H9 (cell line): ENCODE measurements around the gene ARID5A. TPM values are rescaled to one million over a fixed set of nuclear protein-coding genes. Genes with fewer than 3 reads are reported as not detected.
A peak's percentile ranks its signal among the peaks of the same experiment; 100 is the strongest.

Source experiments
- DNase-seq: peaks from one replicate; pipeline ENCODE4 v3.0.0-alpha.2; 2017
- H2AFZ ChIP-seq: one replicate; pipeline ENCODE4 v1.6.1; 2013; ENCODE audit warnings: mild to moderate bottlenecking, low read length, control low read depth, moderate library complexity
- H2AK5ac ChIP-seq: 2 replicates; pipeline ENCODE4 v1.6.1; 2013; ENCODE audit warnings: low read length, control low read depth, mixed read lengths; ENCODE audit not compliant: insufficient read length
- H2BK120ac ChIP-seq: one replicate; pipeline ENCODE4 v1.6.1; 2013; ENCODE audit warnings: low read depth, mild to moderate bottlenecking, low read length, control low read depth, inconsistent platforms; ENCODE audit not compliant: poor library complexity, severe bottlenecking
- H2BK12ac ChIP-seq: 2 replicates; pipeline ENCODE4 v1.6.1; 2013; ENCODE audit warnings: low read length, control low read depth, mixed read lengths, low read depth; ENCODE audit not compliant: insufficient read length
- H2BK15ac ChIP-seq: 2 replicates; pipeline ENCODE4 v1.6.1; 2013; ENCODE audit warnings: low read depth, low read length, control low read depth
- H2BK20ac ChIP-seq: one replicate; pipeline ENCODE4 v1.6.1; 2013; ENCODE audit warnings: low read depth, mild to moderate bottlenecking, low read length, control low read depth, inconsistent platforms; ENCODE audit not compliant: poor library complexity, severe bottlenecking
- H2BK5ac ChIP-seq: 2 replicates; pipeline ENCODE4 v1.6.1; 2013; ENCODE audit warnings: low read length, control low read depth, mixed read lengths; ENCODE audit not compliant: insufficient read length
- H3K14ac ChIP-seq: 2 replicates; pipeline ENCODE4 v1.6.1; 2013; ENCODE audit warnings: low read length, control low read depth; ENCODE audit not compliant: insufficient read depth
- H3K18ac ChIP-seq: 2 replicates; pipeline ENCODE4 v1.6.1; 2013; ENCODE audit warnings: low read depth, mild to moderate bottlenecking, mixed read lengths, low read length, control low read depth; ENCODE audit not compliant: insufficient read length
- H3K23ac ChIP-seq: 2 replicates; pipeline ENCODE4 v1.6.1; 2013; ENCODE audit warnings: low read length, control low read depth, mixed read lengths, low read depth; ENCODE audit not compliant: insufficient read length
- H3K23me2 ChIP-seq: 2 replicates; pipeline ENCODE4 v1.6.1; 2013; ENCODE audit warnings: low read depth, mild to moderate bottlenecking, mixed read lengths, low read length, control low read depth; ENCODE audit not compliant: insufficient read length, poor library complexity, severe bottlenecking
- H3K27ac ChIP-seq: 2 replicates; pipeline ENCODE4 v1.5.1; 2013; ENCODE audit warnings: low read length, control low read depth, mixed read lengths, low read depth; ENCODE audit not compliant: insufficient read length
- H3K27me3 ChIP-seq: 2 replicates; pipeline ENCODE4 v1.6.1; 2013; ENCODE audit warnings: low read length, control low read depth, inconsistent platforms; ENCODE audit not compliant: insufficient read depth
- H3K4ac ChIP-seq: 2 replicates; pipeline ENCODE4 v1.6.1; 2013; ENCODE audit warnings: low read depth, mild to moderate bottlenecking, control low read depth, inconsistent platforms, low read length, moderate library complexity
- H3K4me1 ChIP-seq: 2 replicates; pipeline ENCODE4 v1.6.1; 2013; ENCODE audit warnings: low read length, control low read depth, inconsistent platforms; ENCODE audit not compliant: insufficient read depth
- H3K4me2 ChIP-seq: 2 replicates; pipeline ENCODE4 v1.6.1; 2013; ENCODE audit warnings: low read length, control low read depth, mixed read lengths; ENCODE audit not compliant: insufficient read length, insufficient read depth
- H3K56ac ChIP-seq: 2 replicates; pipeline ENCODE4 v1.6.1; 2013; ENCODE audit warnings: low read depth, mild to moderate bottlenecking, mixed read lengths, low read length, control low read depth; ENCODE audit not compliant: insufficient read length
- H3K79me1 ChIP-seq: 2 replicates; pipeline ENCODE4 v1.6.1; 2013; ENCODE audit warnings: low read depth, mild to moderate bottlenecking, moderate library complexity, low read length, control low read depth, inconsistent platforms; ENCODE audit not compliant: insufficient read depth, poor library complexity, severe bottlenecking
- H3K79me2 ChIP-seq: 2 replicates; pipeline ENCODE4 v1.6.1; 2013; ENCODE audit warnings: low read length, control low read depth, inconsistent platforms; ENCODE audit not compliant: insufficient read depth
- H3K9ac ChIP-seq: 2 replicates; pipeline ENCODE4 v1.6.1; 2013; ENCODE audit warnings: low read length, control low read depth, mixed read lengths; ENCODE audit not compliant: insufficient read length; ENCODE audit errors: extremely low read depth
- H3K9me3 ChIP-seq: one replicate; pipeline ENCODE4 v1.6.1; 2013; ENCODE audit warnings: low read depth, low read length, inconsistent platforms; ENCODE audit not compliant: control insufficient read depth
- H3T11ph ChIP-seq: one replicate; pipeline ENCODE4 v1.6.1; 2013; ENCODE audit warnings: mild to moderate bottlenecking, low read length, control low read depth, inconsistent platforms
- H4K20me1 ChIP-seq: one replicate; pipeline ENCODE4 v1.6.1; 2013; ENCODE audit not compliant: control insufficient read depth, insufficient read length, insufficient read depth
- H4K5ac ChIP-seq: 2 replicates; pipeline ENCODE4 v1.6.1; 2013; ENCODE audit warnings: low read depth, mild to moderate bottlenecking, mixed read lengths, low read length, control low read depth; ENCODE audit not compliant: insufficient read length
- H4K8ac ChIP-seq: replicated peaks from 2 replicates; pipeline ENCODE4 v1.6.1; 2013; ENCODE audit warnings: low read length, control low read depth, mixed read lengths, low read depth; ENCODE audit not compliant: insufficient read length
- H4K91ac ChIP-seq: 2 replicates; pipeline ENCODE4 v1.6.1; 2013; ENCODE audit warnings: low read depth, mild to moderate bottlenecking, moderate library complexity, mixed read lengths, low read length, control low read depth; ENCODE audit not compliant: insufficient read length
- H3K27ac Mint-ChIP-seq, 3 experiments: 2 replicates in 2 of 3; 3 replicates in 1 of 3; pipeline ENCODE4 v1.8.0; 2020 to 2021; ENCODE audit warnings: mixed read lengths in 3 of 3, mild to moderate bottlenecking in 1 of 3, moderate library complexity in 1 of 3
- H3K27me3 Mint-ChIP-seq: 2 replicates; pipeline ENCODE4 v1.8.0; 2021; ENCODE audit warnings: low read depth, mild to moderate bottlenecking, moderate library complexity, mixed read lengths
- H3K36me3 Mint-ChIP-seq, 3 experiments: 2 replicates in 2 of 3; 3 replicates in 1 of 3; pipeline ENCODE4 v1.8.0; 2020 to 2021; ENCODE audit warnings: low read depth in 3 of 3, mixed read lengths in 3 of 3; ENCODE audit not compliant: insufficient read depth in 1 of 3
- H3K4me1 Mint-ChIP-seq, 2 experiments: 2 replicates each; pipeline ENCODE4 v1.8.0; 2020; ENCODE audit warnings: mixed read lengths in 2 of 2
- H3K4me3 Mint-ChIP-seq, 2 experiments: 2 replicates in 1 of 2; 3 replicates in 1 of 2; pipeline ENCODE4 v1.8.0; 2020 to 2021; ENCODE audit warnings: mild to moderate bottlenecking in 2 of 2, mixed read lengths in 2 of 2, moderate library complexity in 1 of 2
- H3K9me3 Mint-ChIP-seq, 2 experiments: 2 replicates in 1 of 2; 3 replicates in 1 of 2; pipeline ENCODE4 v1.8.0; 2020; ENCODE audit warnings: mild to moderate bottlenecking in 2 of 2, mixed read lengths in 2 of 2, moderate library complexity in 1 of 2
- CTCF ChIP-seq: fragments of 200-600 bp; sonication (generic); conservative IDR thresholded peaks from 3 replicates; pipeline ENCODE4 v1.8.0; 2021; ENCODE audit warnings: antibody characterized with exemption, mild to moderate bottlenecking
- WGBS: extraction: QIAGEN DNeasy Blood & Tissue Kit; methylation state at CpG from one replicate; pipeline ENCODE4 v1.1.7; 2013; ENCODE audit warnings: missing lambda C conversion rate, low lambda C conversion rate, mixed read lengths; ENCODE audit not compliant: insufficient read length; ENCODE audit errors: extremely low coverage; 5-methylcytosine and 5-hydroxymethylcytosine counted together
- total RNA-seq: library from RNA; stranded (reverse); gene quantifications from 2 replicates; pipeline ENCODE4 v1.2.1, GENCODE V29; 2021

The ARID5A gene
- total RNA-seq, 1 experiment from 2014 or later = 4.5 TPM

GRCh38 chr2:96547203-96547641 lies 10.7 kb downstream of the ARID5A start:
- no peak overlapping the region for H2BK5ac ChIP-seq
- peaks cover 4 to 5% of the 10 kb centered on the region in 2 experiments; a peak in 3 of 5 replicates for H3K9me3 Mint-ChIP-seq
- no peak overlapping the region for H2BK120ac ChIP-seq
- H3K36me3 Mint-ChIP-seq = peaks cover 4 to 10% (median 5%) of the 10 kb centered on the region in 3 experiments
- H3K27ac Mint-ChIP-seq = peak overlapping the region; percentile 36 to 92 (median 63); a peak in 5 of 7 replicates
- H3K9ac ChIP-seq = no peak overlapping the region
- H3K4me3 Mint-ChIP-seq = peak overlapping the region; percentile 33 to 42
- no peaks in the 10 kb centered on the region for H3K79me2 ChIP-seq
- H3K4me2 ChIP-seq = peak overlapping the region; percentile 48
- peak; percentile 20; the same call in 2 of the 3 replicates for TF ChIP-seq CTCF
- H4K20me1 ChIP-seq = no peaks in the 10 kb centered on the region
- no peak overlapping the region for H3K4ac ChIP-seq
- peaks cover 22% of the 10 kb centered on the region for H3K27me3 Mint-ChIP-seq
- H3T11ph ChIP-seq = no peak overlapping the region
- WGBS = no CpG with 5 or more reads among the region's 7 CpGs
- H3K4me1 ChIP-seq = no peaks in the 10 kb centered on the region
- peaks cover 11 to 20% of the 10 kb centered on the region in 2 experiments for H3K4me1 Mint-ChIP-seq
- no peaks in the 10 kb centered on the region for H3K9me3 ChIP-seq
- H4K91ac ChIP-seq = no peak overlapping the region
- no peak overlapping the region for H4K8ac ChIP-seq
- no peak overlapping the region for H2AFZ ChIP-seq
- H3K56ac ChIP-seq = no peak overlapping the region
- H3K18ac ChIP-seq = no peak overlapping the region
- no peak overlapping the region for H2BK12ac ChIP-seq
- H3K27me3 ChIP-seq = no peaks in the 10 kb centered on the region
- H2BK15ac ChIP-seq = no peak overlapping the region
- H2BK20ac ChIP-seq = no peak overlapping the region
- no peaks in the 10 kb centered on the region for H3K23me2 ChIP-seq
- no peak overlapping the region for H3K27ac ChIP-seq
- DNase-seq = peak; percentile 73
- H3K79me1 ChIP-seq = no peaks in the 10 kb centered on the region
- H4K5ac ChIP-seq = no peak overlapping the region
- H3K23ac ChIP-seq = no peak overlapping the region
- H3K14ac ChIP-seq = no peak overlapping the region
- no peak overlapping the region for H2AK5ac ChIP-seq
